SK-N-SH (cell line): ENCODE data around the gene HEY2.

Source experiments
- CTCF ChIP-seq: fragments of 200-600 bp; sonication (generic); IDR thresholded peaks from 2 replicates; pipeline ENCODE4 v1.6.1; 2017; ENCODE audit warnings: antibody characterized with exemption, mild to moderate bottlenecking, moderate library complexity
- EP300 ChIP-seq, 2 experiments: IDR thresholded peaks; 2 replicates each; pipeline versions ENCODE4 v1.4.0 to v1.6.1; 2012; ENCODE audit warnings: borderline replicate concordance in 1 of 2, low read depth in 1 of 2, low read length in 1 of 2
- FOXM1 ChIP-seq: IDR thresholded peaks from 2 replicates; pipeline ENCODE4 v1.4.0; 2012; ENCODE audit warnings: low read depth, mild to moderate bottlenecking
- GABPA ChIP-seq: IDR thresholded peaks from 2 replicates; pipeline ENCODE4 v1.4.0; 2012; ENCODE audit warnings: low read depth, mild to moderate bottlenecking
- NRF1 ChIP-seq: IDR thresholded peaks from 2 replicates; pipeline ENCODE4 v1.6.1; 2012; ENCODE audit warnings: low read depth, mild to moderate bottlenecking, low read length
- PBX3 ChIP-seq: IDR thresholded peaks from 2 replicates; pipeline ENCODE4; 2012
- POLR2AphosphoS5 ChIP-seq: IDR thresholded peaks from 2 replicates; pipeline ENCODE4 v1.6.1; 2012; ENCODE audit warnings: low read depth, low read length
- REST ChIP-seq: IDR thresholded peaks from 2 replicates; pipeline ENCODE4 v1.6.1; 2012; ENCODE audit warnings: mild to moderate bottlenecking, low read depth, low read length, moderate library complexity
- SIN3A ChIP-seq: IDR thresholded peaks from 2 replicates; pipeline ENCODE4 v1.6.1; 2012; ENCODE audit warnings: low read depth, mild to moderate bottlenecking, low read length, moderate library complexity, borderline replicate concordance
- SMC3 ChIP-seq: IDR thresholded peaks from 2 replicates; pipeline ENCODE4 v1.6.1; 2012; ENCODE audit warnings: low read depth, low read length, improper control_type of control experiment
- TAF1 ChIP-seq: IDR thresholded peaks from 2 replicates; pipeline ENCODE4 v1.6.1; 2012; ENCODE audit warnings: low read depth, mild to moderate bottlenecking, low read length, moderate library complexity, borderline replicate concordance
- TEAD4 ChIP-seq: IDR thresholded peaks from 2 replicates; pipeline ENCODE4 v1.4.0; 2012; ENCODE audit warnings: mild to moderate bottlenecking, borderline replicate concordance; ENCODE audit not compliant: insufficient read depth
- USF2 ChIP-seq: fragments of 150-350 bp; IDR thresholded peaks from 2 replicates; pipeline ENCODE4 v1.6.1; 2017; ENCODE audit warnings: antibody characterized with exemption, low read length, low read depth, borderline replicate concordance

- TF ChIP-seq POLR2AphosphoS5 (no peak), CTCF (no peak), SMC3 (no peak), FOXM1 (no peak), REST (no peak), EP300 (IDR thresholded peaks at IDR 0.05; ENCODE audit: borderline replicate concordance in 1 of 2, low read depth in 1 of 2, low read length in 1 of 2) (no peak), PBX3 (no peak), TAF1 (no peak), SIN3A (no peak), USF2 (no peak), NRF1 (no peak), GABPA (no peak), TEAD4 (no peak)
Measured at GRCh38 chr6:125701354-125701668, 48.1 kb upstream of the HEY2 start.
